GM13976 (cell line): ENCODE results near the gene JPH3.

ENCODE experiments used
- DNase-seq: peaks from one replicate; pipeline ENCODE4 v3.0.0; 2012; ENCODE audit warnings: low spot score
- CTCF ChIP-seq: IDR thresholded peaks from 2 replicates; pipeline ENCODE4 v1.5.1; 2012; ENCODE audit warnings: borderline replicate concordance, mild to moderate bottlenecking; ENCODE audit not compliant: insufficient read depth; ENCODE audit errors: extremely low read depth, missing control alignments, control extremely low read depth
- in situ Hi-C: fragments of 300-500 bp; cut with MboI; formaldehyde crosslinking; loops from one replicate; pipeline ENCODE4 v1.12.0; 2022; ENCODE audit warnings: low sequenced_read_pairs, mixed read lengths, inconsistent platforms; ENCODE audit not compliant: unreplicated experiment

The JPH3 gene

GRCh38 chr16:87684711-87685404 is 82.5 kb downstream of the JPH3 start:
- no peak for DNase-seq
- TF ChIP-seq CTCF = no peak
- in situ Hi-C loops = no loop called here

GRCh38 chr16:87685405-87685755 is 83.1 kb downstream of the JPH3 start:
- no peak for TF ChIP-seq CTCF
- DNase-seq = no peak
- in situ Hi-C loops = no loop called here

- no peak for TF ChIP-seq CTCF
- in situ Hi-C loops = no loop called here
Observed at GRCh38 chr16:87685766-87686165, 83.5 kb downstream of the JPH3 start.

GRCh38 chr16:87686697-87687096 is 84.4 kb downstream of the JPH3 start:
- TF ChIP-seq CTCF = no peak
- DNase-seq = no peak
- in situ Hi-C loops = no loop called here

More at GRCh38 chr16:87685766-87686165, 83.5 kb downstream of the JPH3 start:
- DNase-seq = no peak

- in situ Hi-C loops = no loop called here
- no peak for TF ChIP-seq CTCF
- DNase-seq = no peak
Observed at GRCh38 chr16:87687126-87687910, 85.0 kb downstream of the JPH3 start.

GRCh38 chr16:87687998-87688529 is 85.8 kb downstream of the JPH3 start:
- no peak for DNase-seq
- in situ Hi-C loops = no loop called here
- TF ChIP-seq CTCF = no peak
